Natural killer cell (primary cell): ENCODE results near the gene EFCAB6. TPM values are rescaled to one million over a fixed set of nuclear protein-coding genes. Genes with fewer than 3 reads are reported as not detected.

Experiments used
- ATAC-seq, 3 donors: fragments of 150-1000 bp in 2 of 3; fragments of 200-7000 bp in 1 of 3; cut with Tn5 transposase; 1 replicate in 1 of 3; 2 replicates in 2 of 3; pipeline ENCODE4 v1.10.0; 2021; ENCODE audit warnings: mild to moderate bottlenecking in 2 of 3, moderate library complexity in 2 of 3
- DNase-seq, 2 donors: peaks; one replicate each; pipeline versions ENCODE4 v3.0.0 to v3.0.0-alpha.2; 2013 to 2021; ENCODE audit warnings: mixed read lengths in 1 of 2
- H3K27ac ChIP-seq: one replicate; pipeline ENCODE4 v1.5.1; 2013; ENCODE audit warnings: mild to moderate bottlenecking, low read length
- H3K27me3 ChIP-seq: one replicate; pipeline ENCODE4 v1.6.1; 2013; ENCODE audit warnings: low read length; ENCODE audit not compliant: control insufficient read depth, insufficient read depth
- H3K36me3 ChIP-seq: one replicate; pipeline ENCODE4 v1.6.1; 2013; ENCODE audit warnings: low read length; ENCODE audit not compliant: control insufficient read depth, insufficient read depth
- H3K4me1 ChIP-seq: one replicate; pipeline ENCODE4 v1.6.1; 2013; ENCODE audit warnings: low read length; ENCODE audit not compliant: control insufficient read depth, insufficient read depth
- H3K4me3 ChIP-seq: one replicate; pipeline ENCODE4 v1.5.1; 2013; ENCODE audit warnings: low read length
- H3K9me3 ChIP-seq: one replicate; pipeline ENCODE4 v1.6.1; 2013; ENCODE audit warnings: low read length; ENCODE audit not compliant: control insufficient read depth, insufficient read depth
- H3K27ac Mint-ChIP-seq, 2 donors: one replicate each; pipeline ENCODE4 v1.8.0; 2022; ENCODE audit warnings: mild to moderate bottlenecking in 2 of 2, mixed read lengths in 2 of 2, moderate library complexity in 1 of 2
- H3K27me3 Mint-ChIP-seq, 2 donors: one replicate each; pipeline ENCODE4 v1.8.0; 2022; ENCODE audit warnings: low read depth in 2 of 2, mixed read lengths in 2 of 2
- H3K36me3 Mint-ChIP-seq: one replicate; pipeline ENCODE4 v1.8.0; 2022; ENCODE audit warnings: mixed read lengths
- H3K4me1 Mint-ChIP-seq, 2 donors: one replicate each; pipeline ENCODE4 v1.8.0; 2022; ENCODE audit warnings: mixed read lengths in 2 of 2
- H3K4me3 Mint-ChIP-seq: one replicate; pipeline ENCODE4 v1.8.0; 2022; ENCODE audit warnings: mild to moderate bottlenecking, moderate library complexity, mixed read lengths
- H3K9me3 Mint-ChIP-seq, 2 donors: one replicate each; pipeline ENCODE4 v1.8.0; 2022; ENCODE audit warnings: mixed read lengths in 2 of 2
- WGBS: methylation state at CpG from one replicate; pipeline ENCODE4 v1.1.7; 2013; ENCODE audit warnings: missing lambda C conversion rate; ENCODE audit not compliant: insufficient coverage; 5-methylcytosine and 5-hydroxymethylcytosine counted together
- intact Hi-C: fragments of 100-400 bp; cut with micrococcal nuclease; formaldehyde crosslinking; loops from one replicate; pipeline ENCODE4 v1.14.2; 2022
- total RNA-seq, 4 donors: library from RNA; stranded (reverse); fragments of 120-200 nt in 1 of 4; gene quantifications; one replicate each; pipeline versions ENCODE4 v1.2.3 to v1.2.4, GENCODE V29; 2013 to 2022
- TF ChIP-seq, protein P1 (sequence below): fragments of 200-600 bp; IDR thresholded peaks from one replicate; pipeline ENCODE4 v1.8.0; 2022; ENCODE audit warnings: antibody characterized with exemption

The EFCAB6 gene
- total RNA-seq, 3 donors from 2014 or later (not counting 1 experiment from before 2014, with no cell fraction given), result 0.23 to 0.35 (median 0.26) TPM

GRCh38 chr22:43857367-43857766, 45.3 kb upstream of the EFCAB6 start:
- Mint-ChIP-seq H3K27ac (no peak overlapping the region), H3K4me3 (no peak overlapping the region), H3K4me1 (no peaks in the 10 kb centered on the region), H3K36me3 (no peaks in the 10 kb centered on the region), H3K9me3 (no peaks in the 10 kb centered on the region), H3K27me3 (peaks cover 20 to 32% of the 10 kb centered on the region in 2 donors)
- no peaks in the 10 kb centered on the region for H3K36me3 ChIP-seq
- no peaks in the 10 kb centered on the region for H3K4me1 ChIP-seq
- DNase-seq (no peak), ATAC-seq (no peak)
- no peaks in the 10 kb centered on the region for H3K9me3 ChIP-seq
- intact Hi-C loops, result no loop called here
- no peak overlapping the region for H3K27ac ChIP-seq
- H3K27me3 ChIP-seq, result peaks cover 8% of the 10 kb centered on the region
- no peak overlapping the region for H3K4me3 ChIP-seq
- TF ChIP-seq, protein P1, sequence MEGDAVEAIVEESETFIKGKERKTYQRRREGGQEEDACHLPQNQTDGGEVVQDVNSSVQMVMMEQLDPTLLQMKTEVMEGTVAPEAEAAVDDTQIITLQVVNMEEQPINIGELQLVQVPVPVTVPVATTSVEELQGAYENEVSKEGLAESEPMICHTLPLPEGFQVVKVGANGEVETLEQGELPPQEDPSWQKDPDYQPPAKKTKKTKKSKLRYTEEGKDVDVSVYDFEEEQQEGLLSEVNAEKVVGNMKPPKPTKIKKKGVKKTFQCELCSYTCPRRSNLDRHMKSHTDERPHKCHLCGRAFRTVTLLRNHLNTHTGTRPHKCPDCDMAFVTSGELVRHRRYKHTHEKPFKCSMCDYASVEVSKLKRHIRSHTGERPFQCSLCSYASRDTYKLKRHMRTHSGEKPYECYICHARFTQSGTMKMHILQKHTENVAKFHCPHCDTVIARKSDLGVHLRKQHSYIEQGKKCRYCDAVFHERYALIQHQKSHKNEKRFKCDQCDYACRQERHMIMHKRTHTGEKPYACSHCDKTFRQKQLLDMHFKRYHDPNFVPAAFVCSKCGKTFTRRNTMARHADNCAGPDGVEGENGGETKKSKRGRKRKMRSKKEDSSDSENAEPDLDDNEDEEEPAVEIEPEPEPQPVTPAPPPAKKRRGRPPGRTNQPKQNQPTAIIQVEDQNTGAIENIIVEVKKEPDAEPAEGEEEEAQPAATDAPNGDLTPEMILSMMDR, result no peak

DNA sequence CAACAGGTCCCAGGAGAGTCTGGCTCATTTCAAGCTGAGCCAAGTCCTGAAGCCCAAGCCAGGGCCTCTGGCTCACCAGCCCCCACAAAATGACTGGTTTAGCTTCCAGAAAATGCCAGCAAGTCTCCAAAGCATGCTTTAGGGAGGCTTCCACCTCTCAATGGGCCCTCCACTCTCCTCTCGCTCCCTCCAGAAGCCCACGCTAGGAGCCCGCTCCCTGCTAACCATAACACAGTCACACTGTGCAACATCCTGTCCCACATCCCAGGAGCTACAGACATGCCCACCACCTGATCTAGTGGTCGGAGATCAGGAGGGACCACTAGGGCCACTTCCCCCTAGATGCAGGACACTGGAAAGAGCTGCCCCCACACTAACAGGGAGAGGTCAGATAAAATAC, 43.3 kb upstream of the EFCAB6 start:
- Mint-ChIP-seq H3K4me3 (no peak overlapping the region), H3K27me3 (peaks cover 22 to 32% of the 10 kb centered on the region in 2 donors), H3K36me3 (no peaks in the 10 kb centered on the region), H3K27ac (no peak overlapping the region), H3K4me1 (no peaks in the 10 kb centered on the region), H3K9me3 (no peaks in the 10 kb centered on the region)
- no peaks in the 10 kb centered on the region for H3K27me3 ChIP-seq
- WGBS, result 91% methylated on average over 4 of the region's 4 CpGs
- no peak overlapping the region for H3K27ac ChIP-seq
- no peaks in the 10 kb centered on the region for H3K36me3 ChIP-seq
- TF ChIP-seq, protein P1, result no peak
- H3K4me3 ChIP-seq, result no peak overlapping the region
- ATAC-seq (no peak), DNase-seq (no peak)
- intact Hi-C loops, result no loop called here
- no peaks in the 10 kb centered on the region for H3K4me1 ChIP-seq
- no peaks in the 10 kb centered on the region for H3K9me3 ChIP-seq

- no peak overlapping the region for H3K4me3 Mint-ChIP-seq
- H3K36me3 Mint-ChIP-seq, result no peaks in the 10 kb centered on the region
- Histone ChIP-seq H3K27me3 (no peaks in the 10 kb centered on the region), H3K4me1 (no peaks in the 10 kb centered on the region), H3K4me3 (no peak overlapping the region), H3K27ac (no peak overlapping the region), H3K36me3 (no peaks in the 10 kb centered on the region), H3K9me3 (no peaks in the 10 kb centered on the region)
- TF ChIP-seq, protein P1, result no peak
- intact Hi-C loops, result no loop called here
- peaks cover 16 to 32% of the 10 kb centered on the region in 2 donors for H3K27me3 Mint-ChIP-seq
- no peak overlapping the region for H3K27ac Mint-ChIP-seq
- 94% methylated on average over 13 of the region's 13 CpGs for WGBS
- ATAC-seq, result no peak
- DNase-seq, result no peak
- no peaks in the 10 kb centered on the region for H3K9me3 Mint-ChIP-seq
- H3K4me1 Mint-ChIP-seq, result no peaks in the 10 kb centered on the region
Observed at GRCh38 chr22:43854786-43855271, 42.7 kb upstream of the EFCAB6 start.

DNA sequence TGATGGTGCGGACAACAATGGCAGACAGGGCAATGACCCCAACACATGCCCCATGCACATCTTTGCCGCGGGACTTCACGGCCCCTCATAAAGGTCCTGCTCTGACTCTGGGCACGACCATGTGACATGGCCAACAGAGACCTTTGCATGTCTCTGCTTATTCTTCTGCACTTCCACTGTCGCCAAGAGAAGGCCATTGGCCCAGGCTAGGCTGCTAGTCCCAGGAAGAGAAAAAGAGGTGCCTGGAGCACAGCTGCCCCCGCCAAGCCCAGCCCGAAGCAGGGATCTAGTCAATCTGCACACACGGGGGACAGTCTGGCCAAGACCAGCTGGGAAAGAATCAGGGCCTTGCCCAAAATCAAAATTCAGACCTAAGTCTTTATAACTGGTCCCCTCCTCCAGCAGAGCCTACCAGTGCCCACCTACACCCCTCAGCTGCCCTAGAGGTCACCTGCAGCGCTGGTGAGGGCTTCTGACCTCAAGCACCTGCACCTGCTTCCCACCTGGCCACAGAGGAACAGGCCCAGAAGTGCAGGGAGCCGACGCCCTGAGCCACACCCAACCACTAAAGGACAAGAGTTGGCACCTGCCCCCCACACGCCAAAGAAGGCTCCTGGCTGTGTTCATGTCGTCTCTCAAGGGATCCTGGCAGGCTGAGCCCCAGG, 42.1 kb upstream of the EFCAB6 start:
- no peaks in the 10 kb centered on the region for H3K4me1 Mint-ChIP-seq
- no peaks in the 10 kb centered on the region for H3K36me3 ChIP-seq
- no peaks in the 10 kb centered on the region for H3K36me3 Mint-ChIP-seq
- H3K27me3 ChIP-seq, result no peaks in the 10 kb centered on the region
- DNase-seq (no peak), ATAC-seq (no peak)
- no peaks in the 10 kb centered on the region for H3K4me1 ChIP-seq
- TF ChIP-seq, protein P1, result no peak
- H3K27ac ChIP-seq, result no peak overlapping the region
- H3K27ac Mint-ChIP-seq, result no peak overlapping the region
- H3K9me3 ChIP-seq, result no peaks in the 10 kb centered on the region
- no peak overlapping the region for H3K4me3 ChIP-seq
- H3K4me3 Mint-ChIP-seq, result no peak overlapping the region
- H3K27me3 Mint-ChIP-seq, result peaks cover 15 to 30% of the 10 kb centered on the region in 2 donors
- intact Hi-C loops, result no loop called here
- 79% methylated on average over 14 of the region's 14 CpGs for WGBS
- no peaks in the 10 kb centered on the region for H3K9me3 Mint-ChIP-seq
